Subcutaneous adipose tissue (tissue), 4 donors: ENCODE results near the gene UTS2B. TPM values are rescaled to one million over a fixed set of nuclear protein-coding genes. Genes with fewer than 3 reads are reported as not detected.

Experiments
- total RNA-seq, 4 donors: library from RNA; depleted of rRNA; stranded (reverse); fragments of >200 nt; gene quantifications; one replicate each; pipeline ENCODE4 v1.1.0, GENCODE V29; 2016
- TF ChIP-seq, protein P1 (sequence below): fragments of 450-650 bp; IDR thresholded peaks from one replicate; pipeline ENCODE4 v1.5.1; 2016; ENCODE audit warnings: low read depth, mild to moderate bottlenecking, control low read depth, antibody characterized with exemption, moderate library complexity

UTS2B gene
- total RNA-seq, 4 donors from 2014 or later = 0.82 to 2.0 (median 1.1) TPM

DNA sequence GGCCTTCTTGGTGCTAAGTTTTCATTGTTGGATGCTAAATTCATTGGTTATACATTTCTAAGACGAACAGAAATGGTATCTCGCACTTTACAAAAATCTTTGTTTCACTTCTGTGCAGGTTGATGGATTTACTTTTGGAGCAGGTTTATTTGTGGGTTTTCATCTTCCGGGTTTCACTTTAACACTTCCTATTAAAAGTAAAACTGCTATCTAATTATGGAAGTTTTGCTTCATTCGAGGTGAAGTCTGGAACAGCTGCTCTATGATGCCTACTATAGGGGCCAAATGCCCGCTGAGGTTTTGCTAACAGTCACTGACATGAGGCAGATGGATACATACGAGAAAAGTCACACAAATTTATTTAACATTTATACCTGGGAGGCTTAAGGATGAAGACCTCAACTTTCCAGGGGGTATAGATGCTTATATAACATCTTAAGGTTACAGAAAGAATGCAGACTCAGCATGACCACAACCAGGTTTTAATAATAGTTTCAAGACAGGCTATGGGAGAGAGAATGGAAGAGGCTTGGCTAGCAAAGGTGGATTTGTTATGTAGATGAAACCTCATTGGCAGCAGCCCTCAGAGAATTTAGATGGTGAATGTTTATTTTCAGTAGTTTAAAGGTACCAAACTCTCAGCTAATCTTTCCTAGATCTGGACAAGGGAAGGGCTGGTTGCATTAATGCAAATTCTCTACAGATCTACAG lies 77.1 kb downstream of the UTS2B start:
- TF ChIP-seq, protein P1, sequence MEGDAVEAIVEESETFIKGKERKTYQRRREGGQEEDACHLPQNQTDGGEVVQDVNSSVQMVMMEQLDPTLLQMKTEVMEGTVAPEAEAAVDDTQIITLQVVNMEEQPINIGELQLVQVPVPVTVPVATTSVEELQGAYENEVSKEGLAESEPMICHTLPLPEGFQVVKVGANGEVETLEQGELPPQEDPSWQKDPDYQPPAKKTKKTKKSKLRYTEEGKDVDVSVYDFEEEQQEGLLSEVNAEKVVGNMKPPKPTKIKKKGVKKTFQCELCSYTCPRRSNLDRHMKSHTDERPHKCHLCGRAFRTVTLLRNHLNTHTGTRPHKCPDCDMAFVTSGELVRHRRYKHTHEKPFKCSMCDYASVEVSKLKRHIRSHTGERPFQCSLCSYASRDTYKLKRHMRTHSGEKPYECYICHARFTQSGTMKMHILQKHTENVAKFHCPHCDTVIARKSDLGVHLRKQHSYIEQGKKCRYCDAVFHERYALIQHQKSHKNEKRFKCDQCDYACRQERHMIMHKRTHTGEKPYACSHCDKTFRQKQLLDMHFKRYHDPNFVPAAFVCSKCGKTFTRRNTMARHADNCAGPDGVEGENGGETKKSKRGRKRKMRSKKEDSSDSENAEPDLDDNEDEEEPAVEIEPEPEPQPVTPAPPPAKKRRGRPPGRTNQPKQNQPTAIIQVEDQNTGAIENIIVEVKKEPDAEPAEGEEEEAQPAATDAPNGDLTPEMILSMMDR = no peak

DNA sequence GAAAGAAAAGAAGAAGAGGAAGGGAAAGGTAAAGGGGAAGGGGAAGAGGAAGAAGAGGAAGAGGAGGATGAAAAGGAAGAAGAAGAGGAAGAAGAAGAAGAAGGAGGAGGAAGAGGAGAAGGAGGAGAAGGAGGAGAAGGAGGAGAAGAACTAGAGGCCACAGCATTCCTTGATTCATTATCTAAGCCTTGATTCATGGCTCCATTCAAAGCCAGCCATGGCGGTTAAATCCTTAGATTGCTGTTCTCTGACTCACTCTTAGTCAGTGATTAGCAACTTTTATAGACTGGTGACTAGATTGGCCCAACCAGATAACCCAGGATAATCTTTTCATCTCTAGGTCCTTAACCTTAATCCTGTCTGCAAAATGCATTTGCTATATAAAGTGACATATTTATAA lies 83.7 kb downstream of the UTS2B start:
- TF ChIP-seq, protein P1 = no peak

DNA sequence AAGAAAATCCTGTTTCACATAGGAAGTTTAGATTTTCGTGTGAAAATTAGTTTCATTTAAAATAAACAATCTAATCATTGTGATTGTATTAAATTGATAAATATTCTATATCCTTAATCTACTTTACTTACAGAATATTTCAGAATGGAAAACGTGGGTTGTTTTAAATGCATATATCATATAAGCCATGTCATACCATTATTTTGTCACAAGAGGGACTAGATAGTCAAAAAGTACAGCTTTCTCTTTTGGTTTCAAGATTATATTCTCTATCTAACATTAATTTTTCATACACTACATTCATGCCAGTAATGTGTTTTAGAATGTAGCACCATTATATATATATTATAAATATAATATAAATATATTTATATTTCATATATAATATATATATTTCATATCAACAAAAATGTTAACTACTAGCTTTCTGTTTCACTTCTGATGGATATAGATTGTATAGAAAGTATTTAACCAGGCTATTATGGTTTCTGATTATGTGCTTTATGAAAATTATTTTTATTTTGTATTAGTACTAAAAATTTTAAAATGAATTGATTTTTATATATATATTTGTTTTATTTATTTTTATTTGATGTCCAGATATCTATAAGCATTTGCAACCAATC lies 86.0 kb downstream of the UTS2B start:
- TF ChIP-seq, protein P1 = no peak

DNA sequence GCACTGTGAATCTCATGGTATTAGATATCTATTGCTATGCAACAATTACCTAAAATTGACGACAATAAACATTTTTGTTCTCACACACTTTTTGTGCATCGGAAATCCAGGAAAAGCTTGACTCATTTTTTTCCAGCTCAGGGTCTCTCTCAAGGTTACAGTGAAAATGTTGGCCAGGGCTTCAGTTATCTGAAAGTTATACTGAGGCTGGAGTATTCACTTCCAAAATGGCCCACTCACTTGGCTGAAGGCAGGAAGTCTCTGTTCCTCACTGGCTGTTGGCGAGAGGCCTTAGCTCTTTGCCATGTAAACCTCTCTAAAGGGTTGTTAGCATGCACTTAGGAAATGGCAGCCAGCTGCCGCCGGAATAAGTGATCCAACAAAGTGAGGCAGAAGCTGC lies 89.8 kb downstream of the UTS2B start:
- TF ChIP-seq, protein P1 = no peak

DNA sequence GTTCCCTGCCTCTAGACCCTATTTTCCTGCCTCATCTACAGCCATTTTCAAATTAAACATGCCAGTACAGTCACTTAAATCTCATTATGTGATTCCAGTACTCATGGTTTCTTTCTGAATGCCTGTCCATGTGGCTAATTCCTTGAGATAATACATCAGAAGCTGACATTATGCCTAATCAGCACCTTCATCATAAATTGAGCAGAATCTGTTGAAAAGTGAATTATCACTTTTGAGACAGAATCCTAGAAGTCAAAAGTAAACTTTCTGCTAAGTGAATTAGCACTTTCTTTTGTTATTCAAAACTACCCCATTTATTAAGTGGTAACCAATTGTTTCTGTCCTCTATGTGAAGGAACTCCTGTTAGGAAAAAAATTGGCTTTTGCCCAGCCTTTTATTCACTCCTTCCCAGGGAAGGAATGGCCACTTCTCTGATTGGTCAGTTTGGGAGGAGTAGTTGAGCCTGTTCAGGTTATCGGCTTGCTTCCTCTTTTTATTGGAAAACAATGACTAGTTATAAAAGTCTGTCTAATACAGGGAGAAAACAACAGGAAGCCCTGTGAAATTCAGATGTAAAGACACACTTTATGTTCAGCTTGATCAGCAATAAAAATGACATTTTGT lies 90.8 kb downstream of the UTS2B start:
- TF ChIP-seq, protein P1 = no peak

DNA sequence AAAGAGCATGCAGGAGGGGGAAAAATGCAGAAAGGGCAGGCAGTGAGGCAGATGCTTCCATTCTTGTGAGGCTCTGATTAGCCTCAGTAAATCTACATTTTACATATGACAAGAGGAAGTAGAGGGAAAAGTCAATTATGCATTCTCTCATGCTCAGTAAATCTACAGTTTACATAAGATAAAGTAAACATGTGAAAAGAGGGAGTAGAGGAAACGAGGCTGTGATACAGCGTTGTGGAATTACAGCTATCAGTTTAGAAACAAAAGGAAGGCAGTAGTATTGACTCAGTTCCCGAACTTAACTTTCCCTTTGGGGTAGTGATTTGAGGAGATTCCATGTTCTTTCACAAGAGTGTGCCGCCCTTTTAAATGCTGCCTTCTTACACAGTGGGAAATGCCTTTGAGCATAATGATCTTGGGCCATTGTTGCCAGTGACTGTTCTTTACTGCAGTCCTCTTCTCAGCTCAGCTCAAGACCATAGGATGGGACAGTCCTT lies 92.0 kb downstream of the UTS2B start:
- TF ChIP-seq, protein P1 = no peak

DNA sequence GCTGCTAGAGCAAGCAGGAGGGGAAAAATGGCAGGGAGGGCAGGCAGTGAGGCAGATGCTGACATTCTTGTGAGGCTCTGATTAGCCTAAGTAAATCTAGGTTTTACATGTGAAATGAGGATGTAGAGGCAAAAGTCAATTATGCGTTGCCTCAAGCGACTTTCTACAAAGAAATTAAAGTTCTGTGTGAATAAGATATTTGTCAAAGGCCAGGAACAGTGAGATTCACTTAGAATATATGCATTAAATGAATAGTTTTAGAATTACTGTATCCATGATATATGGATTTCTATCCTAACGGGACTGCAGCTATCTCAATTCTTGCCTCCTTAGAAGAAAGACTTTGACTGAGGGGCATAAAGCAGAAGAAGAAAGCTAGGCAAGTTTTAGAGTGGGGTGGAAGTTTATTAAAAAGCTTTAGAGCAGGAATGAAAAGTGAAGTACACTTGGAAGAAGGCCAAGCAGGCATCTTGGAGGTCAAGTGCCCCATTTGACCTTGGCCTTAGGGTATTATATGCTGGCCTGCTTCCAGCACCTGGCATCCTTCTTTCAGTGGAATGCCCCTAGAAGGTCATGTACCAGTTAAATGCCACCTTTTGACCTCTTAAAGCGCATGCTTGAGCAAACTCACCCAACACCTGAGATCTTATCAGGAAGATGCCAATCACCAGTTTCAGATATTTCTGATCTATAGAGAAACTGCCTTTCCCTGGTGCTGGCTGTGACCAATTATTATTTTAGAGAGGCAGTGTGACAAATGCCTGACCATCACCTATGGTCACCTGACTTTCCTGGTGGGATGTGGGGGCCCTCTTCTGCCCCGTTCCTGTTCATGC lies 93.1 kb downstream of the UTS2B start:
- TF ChIP-seq, protein P1 = no peak
